Endothelial cell of umbilical vein (primary cell): Measurements from ENCODE around the gene AMMECR1. TPM values are rescaled to one million over a fixed set of nuclear protein-coding genes. Genes with fewer than 3 reads are reported as not detected.
A peak's percentile ranks its signal among the peaks of the same experiment; 100 is the strongest.
"Not testable (repeated sequence)": the region's sequence is repeated elsewhere in the genome, so short reads cannot be mapped to it uniquely, and the experiment has no call there.

Experiments used
- BruUV-seq: library from RNA; stranded (reverse); fragments of 400-500 nt; replicated peaks from 2 replicates; lab custom pipeline; 2021; lab: Mats Ljungman, UMichigan
- CTCF ChIA-PET: fragments of 300-600, 350-600 bp; sonication (Branson Sonifier 250); formaldehyde crosslinking; loops from one replicate; lab custom pipeline; 2021; ENCODE audit warnings: antibody characterized with exemption, inconsistent platforms; lab: Charles Lee
- POLR2A ChIA-PET: fragments of 300-600, 350-600 bp; sonication (Branson Sonifier 250); formaldehyde crosslinking; loops from one replicate; lab custom pipeline; 2021; ENCODE audit warnings: antibody characterized with exemption, inconsistent platforms; lab: Charles Lee
- DNase-seq: peaks from one replicate; pipeline ENCODE4 v3.0.0-alpha.2; 2011; ENCODE audit warnings: low read depth, low spot score
- FAIRE-seq: peaks from 2 replicates; lab custom pipeline; 2011; peaks lifted over from hg19 to GRCh38; lab: Jason Lieb, UNC
- H2AFZ ChIP-seq: 2 replicates; pipeline ENCODE4 v1.6.0; 2012; ENCODE audit warnings: low read depth, low read length, control low read depth, inconsistent platforms
- H3K27ac ChIP-seq: 2 replicates; pipeline ENCODE4 v1.5.1; 2011; ENCODE audit warnings: low read depth, mild to moderate bottlenecking, control low read depth, low read length, moderate library complexity; ENCODE audit not compliant: insufficient read depth
- H3K27me3 ChIP-seq, 2 experiments: 2 replicates each; pipeline versions ENCODE4 v1.6.0 to v1.6.1; 2011; ENCODE audit warnings: low read length in 2 of 2, mixed read lengths in 1 of 2; ENCODE audit not compliant: control insufficient read depth in 2 of 2, insufficient read depth in 2 of 2
- H3K36me3 ChIP-seq, 2 experiments: 2 replicates in 1 of 2; 3 replicates in 1 of 2; pipeline ENCODE4 v1.5.1; 2011; ENCODE audit warnings: low read length in 2 of 2, mild to moderate bottlenecking in 1 of 2, moderate library complexity in 1 of 2; ENCODE audit not compliant: control insufficient read depth in 2 of 2, insufficient read depth in 2 of 2; ENCODE audit errors: extremely low read depth in 1 of 2
- H3K4me1 ChIP-seq: 3 replicates; pipeline ENCODE4 v1.5.1; 2011; ENCODE audit warnings: mild to moderate bottlenecking, low read length; ENCODE audit not compliant: control insufficient read depth, insufficient read depth; ENCODE audit errors: extremely low read depth
- H3K4me2 ChIP-seq: 2 replicates; pipeline ENCODE4 v1.6.1; 2011; ENCODE audit warnings: low read length, control low read depth, mixed read lengths; ENCODE audit not compliant: insufficient read depth
- H3K4me3 ChIP-seq, 3 experiments: fragments of 200-600 bp in 1 of 3; sonication (generic), shearing (Covaris generic) in 1 of 3; replicated peaks in 1 of 3; 2 replicates each; pipeline ENCODE4 v1.5.1; 2011 to 2016; ENCODE audit warnings: control low read depth in 3 of 3, low read length in 3 of 3, mild to moderate bottlenecking in 2 of 3, inconsistent platforms in 1 of 3, low read depth in 1 of 3, moderate library complexity in 1 of 3; ENCODE audit not compliant: insufficient read depth in 1 of 3
- H3K79me2 ChIP-seq: 2 replicates; pipeline ENCODE4 v1.6.0; 2012; ENCODE audit warnings: low read length, inconsistent platforms; ENCODE audit not compliant: control insufficient read depth, insufficient read depth
- H3K9ac ChIP-seq: replicated peaks from 2 replicates; pipeline ENCODE3; 2011; ENCODE audit warnings: low read length, control low read depth; ENCODE audit not compliant: insufficient read depth; ENCODE audit errors: extremely low read depth
- H3K9me1 ChIP-seq: replicated peaks from 3 replicates; pipeline ENCODE4 v1.6.0; 2011; ENCODE audit warnings: mild to moderate bottlenecking, low read length; ENCODE audit not compliant: control insufficient read depth, insufficient read depth; ENCODE audit errors: extremely low read depth
- H3K9me3 ChIP-seq: replicated peaks from 2 replicates; pipeline ENCODE4 v1.5.1; 2012; ENCODE audit warnings: low read length, inconsistent platforms; ENCODE audit not compliant: control insufficient read depth, insufficient read depth
- H4K20me1 ChIP-seq: replicated peaks from 2 replicates; pipeline ENCODE3; 2011; ENCODE audit warnings: mild to moderate bottlenecking, low read length; ENCODE audit not compliant: control insufficient read depth, insufficient read depth; ENCODE audit errors: extremely low read depth
- EZH2 ChIP-seq: IDR thresholded peaks from 2 replicates; pipeline ENCODE4 v1.6.1; 2012; ENCODE audit warnings: borderline replicate concordance, low read depth, mild to moderate bottlenecking, moderate library complexity, low read length, inconsistent platforms; ENCODE audit not compliant: severe bottlenecking
- FOS ChIP-seq: IDR thresholded peaks from 2 replicates; pipeline ENCODE4 v1.6.1; 2011; ENCODE audit warnings: mild to moderate bottlenecking, low read length, moderate library complexity, borderline replicate concordance; ENCODE audit not compliant: insufficient read depth
- JUN ChIP-seq: IDR thresholded peaks from 2 replicates; pipeline ENCODE4 v1.6.1; 2011; ENCODE audit warnings: borderline replicate concordance, low read depth; ENCODE audit not compliant: insufficient read length, insufficient read depth
- MYC ChIP-seq: IDR thresholded peaks from one replicate; pipeline ENCODE4 v1.6.1; 2011; ENCODE audit warnings: mild to moderate bottlenecking, low read depth, low read length
- POLR2A ChIP-seq: IDR thresholded peaks from 2 replicates; pipeline ENCODE4 v1.6.1; 2012; ENCODE audit warnings: low read depth, mild to moderate bottlenecking, control low read depth, low read length
- POLR2AphosphoS5 ChIP-seq: IDR thresholded peaks from 2 replicates; pipeline ENCODE4 v1.6.1; 2012; ENCODE audit warnings: low read depth, mild to moderate bottlenecking, control low read depth, low read length, moderate library complexity; ENCODE audit not compliant: insufficient read depth
- dilution Hi-C: fragments of 300-500 bp; cut with MboI; formaldehyde crosslinking; loops from one replicate; pipeline ENCODE4 v1.15.0; 2019; ENCODE audit warnings: low sequenced_read_pairs; ENCODE audit not compliant: extremely low pct_ligation_motif_present
- intact Hi-C: fragments of 100-400 bp; cut with micrococcal nuclease; formaldehyde crosslinking; loops from one replicate; pipeline ENCODE4 v1.10.0; 2022
- polyA plus RNA-seq, 4 experiments: library from polyadenylated mRNA; depleted of rRNA in 3 of 4; stranded (reverse) in 3 of 4; unstranded in 1 of 4; fragments of >200 nt; gene quantifications; 2 replicates each; pipeline versions ENCODE4 v1.2.1 to v1.2.3, GENCODE V29; 2011 to 2012; ENCODE audit warnings: missing spikeins in 1 of 4
- total RNA-seq: library from RNA; stranded (reverse); gene quantifications from 2 replicates; pipeline ENCODE4 v1.2.3, GENCODE V29; 2021
- TF ChIP-seq, protein P1 (sequence below), 2 donors: IDR thresholded peaks; 1 replicate in 1 of 2; 2 replicates in 1 of 2; pipeline ENCODE4 v1.5.1; 2011; ENCODE audit warnings: low read length in 2 of 2, mild to moderate bottlenecking in 2 of 2, moderate library complexity in 2 of 2, control low read depth in 1 of 2, inconsistent platforms in 1 of 2, low read depth in 1 of 2; ENCODE audit not compliant: insufficient read depth in 1 of 2; ENCODE audit errors: extremely low read depth in 1 of 2

The AMMECR1 gene
- total and polyA plus RNA-seq, 2 donors (not counting 3 experiments of a cell fraction or from before 2014, with no cell fraction given) = 3.6 to 6.9 TPM

DNA sequence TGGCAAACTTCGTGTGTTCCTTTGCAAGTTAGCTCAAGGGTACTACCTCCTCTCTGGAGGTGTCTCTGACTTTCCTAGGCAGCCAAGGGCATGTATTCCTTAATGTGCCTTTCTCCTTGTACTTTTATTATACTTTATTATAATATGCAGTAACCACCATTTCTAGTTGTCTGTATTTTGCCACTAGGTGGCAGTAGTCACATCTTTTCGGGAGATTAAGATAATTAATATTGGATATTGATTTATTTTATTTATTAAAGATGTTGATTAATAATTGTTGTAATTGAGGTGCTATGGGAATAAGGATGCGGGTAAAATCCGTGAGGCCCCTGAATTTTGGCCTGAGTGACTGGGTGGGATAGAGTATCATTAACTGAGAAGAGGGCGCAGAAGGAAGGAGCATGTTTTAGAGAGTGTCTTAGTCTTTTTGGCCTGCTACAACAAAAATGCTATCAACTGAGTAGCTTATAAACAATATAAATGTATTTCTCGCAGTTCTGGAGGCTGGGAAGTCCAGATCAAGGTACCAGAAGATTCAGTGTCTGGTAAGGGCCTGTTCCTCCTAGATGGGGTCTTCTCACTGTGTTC, 161.6 kb downstream of the AMMECR1 start:
- ChIA-PET CTCF (interaction anchor here (0.8 to 10.2 kb wide), 8 partner anchors 10 to 691 kb away, joined by 3 to 286 read pairs (median 6); no protein-coding TSS in a partner anchor), POLR2A (no interaction called here)
- H3K4me2 ChIP-seq = no peak overlapping the region
- H3K79me2 ChIP-seq = no peaks in the 10 kb centered on the region
- intact Hi-C loops (loop anchor here (1.0 to 5.0 kb wide), 3 partner anchors 252 to 691 kb away; no protein-coding TSS in a partner anchor), dilution Hi-C loops (loop anchor here (10.0 kb wide), 1 partner anchor 259 kb away; no protein-coding TSS in a partner anchor)
- no peaks in the 10 kb centered on the region for H3K9me3 ChIP-seq
- no TSS peak for BruUV-seq
- no peak for DNase-seq
- H3K27me3 ChIP-seq = no peaks in the 10 kb centered on the region
- H4K20me1 ChIP-seq = no peaks in the 10 kb centered on the region
- H3K4me1 ChIP-seq = peaks cover 5% of the 10 kb centered on the region
- H3K4me3 ChIP-seq = no peak overlapping the region
- no peak overlapping the region for H3K27ac ChIP-seq
- FAIRE-seq = peak; percentile 24
- H2AFZ ChIP-seq = no peak overlapping the region
- no peak for TF ChIP-seq EZH2
- no peak for TF ChIP-seq MYC
- H3K9ac ChIP-seq = no peak overlapping the region
- no peaks in the 10 kb centered on the region for H3K9me1 ChIP-seq
- H3K36me3 ChIP-seq = no peaks in the 10 kb centered on the region

DNA sequence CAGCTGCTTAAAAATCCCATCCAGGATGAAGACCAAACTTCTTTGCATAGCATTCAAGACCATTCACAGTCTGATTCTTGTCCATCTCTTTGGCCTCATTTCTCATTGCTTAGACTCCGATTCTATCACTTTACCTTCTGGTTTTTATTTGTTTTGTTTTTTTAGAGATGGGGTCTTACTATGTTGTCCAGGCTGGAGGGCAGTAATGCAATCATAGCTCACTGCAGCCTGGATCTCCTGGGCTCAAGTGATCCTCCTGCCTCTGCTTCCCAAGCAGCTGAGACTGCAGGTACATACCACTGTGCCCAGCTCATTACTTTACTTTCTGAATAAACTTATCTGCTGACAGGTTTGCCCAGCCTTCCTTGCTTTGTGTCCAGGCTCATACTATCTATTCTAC, 162.1 kb downstream of the AMMECR1 start:
- ChIA-PET CTCF (interaction anchor here (0.8 to 10.2 kb wide), 7 partner anchors 9 to 692 kb away, joined by 3 to 286 read pairs (median 4); no protein-coding TSS in a partner anchor), POLR2A (no interaction called here)
- FAIRE-seq (no peak), DNase-seq (no peak)
- intact Hi-C loops (loop anchor here (1.0 to 5.0 kb wide), 3 partner anchors 253 to 692 kb away; no protein-coding TSS in a partner anchor), dilution Hi-C loops (loop anchor here (10.0 kb wide), 1 partner anchor 259 kb away; no protein-coding TSS in a partner anchor)
- no peak overlapping the region for H3K4me3 ChIP-seq
- no peaks in the 10 kb centered on the region for H4K20me1 ChIP-seq
- H3K4me2 ChIP-seq = no peak overlapping the region
- no peak overlapping the region for H3K9ac ChIP-seq
- no peaks in the 10 kb centered on the region for H3K27me3 ChIP-seq
- H2AFZ ChIP-seq = no peak overlapping the region
- no peaks in the 10 kb centered on the region for H3K79me2 ChIP-seq
- H3K27ac ChIP-seq = no peak overlapping the region
- H3K4me1 ChIP-seq = peaks cover under 1% of the 10 kb centered on the region
- BruUV-seq = no TSS peak
- H3K9me1 ChIP-seq = no peaks in the 10 kb centered on the region
- TF ChIP-seq POLR2A (no peak), FOS (no peak), JUN (no peak), MYC (no peak), POLR2AphosphoS5 (no peak)
- TF ChIP-seq, protein P1, sequence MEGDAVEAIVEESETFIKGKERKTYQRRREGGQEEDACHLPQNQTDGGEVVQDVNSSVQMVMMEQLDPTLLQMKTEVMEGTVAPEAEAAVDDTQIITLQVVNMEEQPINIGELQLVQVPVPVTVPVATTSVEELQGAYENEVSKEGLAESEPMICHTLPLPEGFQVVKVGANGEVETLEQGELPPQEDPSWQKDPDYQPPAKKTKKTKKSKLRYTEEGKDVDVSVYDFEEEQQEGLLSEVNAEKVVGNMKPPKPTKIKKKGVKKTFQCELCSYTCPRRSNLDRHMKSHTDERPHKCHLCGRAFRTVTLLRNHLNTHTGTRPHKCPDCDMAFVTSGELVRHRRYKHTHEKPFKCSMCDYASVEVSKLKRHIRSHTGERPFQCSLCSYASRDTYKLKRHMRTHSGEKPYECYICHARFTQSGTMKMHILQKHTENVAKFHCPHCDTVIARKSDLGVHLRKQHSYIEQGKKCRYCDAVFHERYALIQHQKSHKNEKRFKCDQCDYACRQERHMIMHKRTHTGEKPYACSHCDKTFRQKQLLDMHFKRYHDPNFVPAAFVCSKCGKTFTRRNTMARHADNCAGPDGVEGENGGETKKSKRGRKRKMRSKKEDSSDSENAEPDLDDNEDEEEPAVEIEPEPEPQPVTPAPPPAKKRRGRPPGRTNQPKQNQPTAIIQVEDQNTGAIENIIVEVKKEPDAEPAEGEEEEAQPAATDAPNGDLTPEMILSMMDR (IDR thresholded peaks at IDR 0.05; ENCODE audit: extremely low read depth in 1 of 2, insufficient read depth in 1 of 2, low read depth in 1 of 2, low read length in 2 of 2) = no peak
- no peaks in the 10 kb centered on the region for H3K36me3 ChIP-seq
- H3K9me3 ChIP-seq = no peaks in the 10 kb centered on the region

DNA sequence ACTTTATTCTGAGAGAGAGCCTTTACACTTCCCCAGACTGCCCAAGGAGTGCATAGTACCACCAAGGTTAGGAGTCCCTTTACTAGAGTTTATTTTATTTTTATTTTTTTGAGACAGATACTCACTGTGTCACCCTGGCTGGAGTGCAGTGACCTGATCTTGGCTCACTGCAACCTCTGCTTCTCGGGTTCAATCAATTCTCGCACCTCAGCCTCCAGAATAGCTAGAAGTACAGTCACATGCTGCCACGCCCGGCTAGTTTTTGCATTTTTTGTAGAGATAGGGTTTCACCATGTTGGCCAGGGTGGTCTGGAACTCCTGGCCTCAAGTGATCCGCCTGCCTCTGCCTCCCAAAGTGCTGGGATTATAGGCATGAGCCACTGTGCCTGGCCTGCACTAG, 163.6 kb downstream of the AMMECR1 start:
- intact Hi-C loops, H3K4me2 ChIP-seq, H3K9me3 ChIP-seq, H3K9me1 ChIP-seq, H3K4me1 ChIP-seq, H3K4me3 ChIP-seq, POLR2A ChIA-PET, FAIRE-seq, H3K79me2 ChIP-seq, BruUV-seq, H3K36me3 ChIP-seq, H2AFZ ChIP-seq, H4K20me1 ChIP-seq, DNase-seq, H3K9ac ChIP-seq, H3K27ac ChIP-seq, H3K27me3 ChIP-seq: not testable (repeated sequence)
- dilution Hi-C loops = loop anchor here (10.0 kb wide), 1 partner anchor 260 kb away; no protein-coding TSS in a partner anchor
- CTCF ChIA-PET = interaction anchor here (10.2 kb wide), 1 partner anchor 256 kb away, joined by 286 read pairs; no protein-coding TSS in a partner anchor
